ENCODE data around the gene CDH6. TPM values are rescaled to one million over a fixed set of nuclear protein-coding genes. Genes with fewer than 3 reads are reported as not detected.

The CDH6 gene
- total RNA-seq, result 6.5 TPM

GRCh38 chr5:31193591-31194467, at the start of gene CDH6:
TSS of gene CDH6 (plus strand) at chr5:31193686. CDS start at chr5:31267474, 73,788 bp downstream.
- Histone ChIP-seq H3K27ac (peak within 1 kb of the TSS; percentile 19 to 48), H3K4me3 (peak within 1 kb of the TSS; percentile 61 to 80), H3K9me3 (no peaks in the 10 kb centered on the region), H3K27me3 (no peaks in the 10 kb centered on the region), H3K4me1 (no peaks in the 10 kb centered on the region), H3K36me3 (no peaks in the 10 kb centered on the region)
- intact Hi-C loops (cut with DNase I), result no loop called here
- no peak for TF ChIP-seq CTCF (IDR thresholded peaks at IDR 0.05)
- peak in 1 of 2 donors; percentile 67 for DNase-seq (ENCODE audit: low spot score in 2 of 2)

GRCh38 chr5:31144364-31144763, 49.1 kb upstream of the CDH6 start:
- Histone ChIP-seq H3K4me3 (no peak overlapping the region), H3K27me3 (no peaks in the 10 kb centered on the region), H3K36me3 (no peaks in the 10 kb centered on the region), H3K27ac (no peak overlapping the region), H3K9me3 (no peaks in the 10 kb centered on the region), H3K4me1 (peaks cover 0 to 2% of the 10 kb centered on the region in 2 donors)
- intact Hi-C loops (cut with DNase I), result no loop called here
- TF ChIP-seq CTCF (IDR thresholded peaks at IDR 0.05), result no peak
- no peak for DNase-seq (ENCODE audit: low spot score in 2 of 2)

GRCh38 chr5:31148959-31149475, 44.5 kb upstream of the CDH6 start:
- H3K4me3 ChIP-seq, result no peak overlapping the region
- no peak for DNase-seq (ENCODE audit: low spot score in 2 of 2)
- TF ChIP-seq CTCF (IDR thresholded peaks at IDR 0.05), result no peak
- no peak overlapping the region for H3K27ac ChIP-seq
- no peaks in the 10 kb centered on the region for H3K9me3 ChIP-seq
- no peaks in the 10 kb centered on the region for H3K36me3 ChIP-seq
- H3K27me3 ChIP-seq, result no peaks in the 10 kb centered on the region
- intact Hi-C loops (cut with DNase I), result no loop called here
- H3K4me1 ChIP-seq, result peaks cover 0 to 2% of the 10 kb centered on the region in 2 donors

GRCh38 chr5:31153521-31153920, 40.0 kb upstream of the CDH6 start:
- TF ChIP-seq CTCF (IDR thresholded peaks at IDR 0.05), result no peak
- H3K4me1 ChIP-seq, result peaks cover 0 to 2% of the 10 kb centered on the region in 2 donors
- no peak overlapping the region for H3K27ac ChIP-seq
- no peaks in the 10 kb centered on the region for H3K27me3 ChIP-seq
- DNase-seq (ENCODE audit: low spot score in 2 of 2), result no peak
- H3K4me3 ChIP-seq, result no peak overlapping the region
- no peaks in the 10 kb centered on the region for H3K36me3 ChIP-seq
- intact Hi-C loops (cut with DNase I), result no loop called here
- H3K9me3 ChIP-seq, result no peaks in the 10 kb centered on the region

- no peaks in the 10 kb centered on the region for H3K9me3 ChIP-seq
- H3K27ac ChIP-seq, result no peak overlapping the region
- intact Hi-C loops (cut with DNase I), result no loop called here
- no peaks in the 10 kb centered on the region for H3K4me1 ChIP-seq
- no peak for TF ChIP-seq CTCF (IDR thresholded peaks at IDR 0.05)
- no peak for DNase-seq (ENCODE audit: low spot score in 2 of 2)
- no peaks in the 10 kb centered on the region for H3K27me3 ChIP-seq
- H3K4me3 ChIP-seq, result no peak overlapping the region
- H3K36me3 ChIP-seq, result no peaks in the 10 kb centered on the region
Observed at GRCh38 chr5:31156631-31157160, 36.8 kb upstream of the CDH6 start.
